Measurements from ENCODE around the gene ACOT9. TPM values are rescaled to one million over a fixed set of nuclear protein-coding genes. Genes with fewer than 3 reads are reported as not detected.

The ACOT9 gene
- total RNA-seq, 4 donors from 2014 or later = 46.3 to 63.8 (median 52.3) TPM

DNA sequence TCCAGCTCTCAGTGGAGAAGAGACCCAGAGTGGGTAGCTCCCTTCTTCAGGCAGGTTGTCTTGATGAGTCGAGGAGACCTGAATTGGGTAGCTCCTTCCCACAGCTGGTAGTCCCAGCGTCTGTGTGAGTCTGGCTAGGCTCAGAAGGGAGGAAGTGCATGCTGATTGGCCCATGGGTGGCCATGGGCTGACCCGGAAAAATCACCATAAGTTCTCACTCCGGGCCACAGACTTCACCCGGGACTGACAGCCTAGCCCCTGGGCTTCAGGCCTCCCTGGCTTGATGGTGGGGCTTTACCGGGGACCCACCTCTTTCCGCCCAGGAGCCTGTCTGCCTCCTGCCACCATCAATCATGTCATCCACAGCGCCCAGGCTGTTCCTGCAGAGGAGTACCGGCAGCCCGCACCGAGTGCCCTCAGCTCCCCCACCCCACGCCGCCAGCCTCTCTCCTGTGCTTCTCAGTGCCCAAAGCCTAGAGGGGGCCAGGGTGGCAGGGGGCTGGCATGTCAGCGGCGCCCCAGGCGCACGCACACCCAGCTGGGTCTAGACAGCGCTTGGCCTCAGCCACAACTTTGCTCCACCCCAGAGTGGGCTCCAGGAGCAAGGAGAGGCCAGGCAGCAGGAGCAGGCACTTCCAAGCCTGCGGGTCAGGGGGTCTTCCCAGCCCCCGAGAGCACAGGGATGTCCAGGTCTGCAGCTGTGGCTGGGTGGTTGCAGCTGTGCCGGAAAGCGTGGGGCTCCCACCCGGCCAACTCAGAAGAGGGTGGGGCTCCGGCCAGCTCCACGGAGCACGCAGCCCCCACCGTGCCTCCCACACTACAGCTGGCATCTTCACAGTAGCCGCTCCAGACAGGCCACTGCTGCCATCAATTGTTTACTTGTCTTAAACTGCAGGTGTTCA, 23.8 kb upstream of the ACOT9 start:
- no peaks in the 10 kb centered on the region for H3K36me3 ChIP-seq
- H3K4me1 ChIP-seq = no peaks in the 10 kb centered on the region
- H3K27me3 ChIP-seq = no peaks in the 10 kb centered on the region
- intact Hi-C loops (cut with DNase I) = no loop called here
- H3K9me3 ChIP-seq = peaks cover 0 to 5% (median 0%) of the 10 kb centered on the region in 4 donors
- H3K4me3 ChIP-seq = peak overlapping the region in 1 of 4 donors; percentile 54
- WGBS = 71% methylated on average over 16 of the region's 28 CpGs
- no peak for DNase-seq (ENCODE audit: extremely low spot score)
- H3K27ac ChIP-seq (replicated peaks in 1 of 4) = peak overlapping the region in 1 of 4 donors; percentile 61
- TF ChIP-seq POLR2AphosphoS5 (IDR thresholded peaks at IDR 0.05) = no peak
- TF ChIP-seq, protein P1, sequence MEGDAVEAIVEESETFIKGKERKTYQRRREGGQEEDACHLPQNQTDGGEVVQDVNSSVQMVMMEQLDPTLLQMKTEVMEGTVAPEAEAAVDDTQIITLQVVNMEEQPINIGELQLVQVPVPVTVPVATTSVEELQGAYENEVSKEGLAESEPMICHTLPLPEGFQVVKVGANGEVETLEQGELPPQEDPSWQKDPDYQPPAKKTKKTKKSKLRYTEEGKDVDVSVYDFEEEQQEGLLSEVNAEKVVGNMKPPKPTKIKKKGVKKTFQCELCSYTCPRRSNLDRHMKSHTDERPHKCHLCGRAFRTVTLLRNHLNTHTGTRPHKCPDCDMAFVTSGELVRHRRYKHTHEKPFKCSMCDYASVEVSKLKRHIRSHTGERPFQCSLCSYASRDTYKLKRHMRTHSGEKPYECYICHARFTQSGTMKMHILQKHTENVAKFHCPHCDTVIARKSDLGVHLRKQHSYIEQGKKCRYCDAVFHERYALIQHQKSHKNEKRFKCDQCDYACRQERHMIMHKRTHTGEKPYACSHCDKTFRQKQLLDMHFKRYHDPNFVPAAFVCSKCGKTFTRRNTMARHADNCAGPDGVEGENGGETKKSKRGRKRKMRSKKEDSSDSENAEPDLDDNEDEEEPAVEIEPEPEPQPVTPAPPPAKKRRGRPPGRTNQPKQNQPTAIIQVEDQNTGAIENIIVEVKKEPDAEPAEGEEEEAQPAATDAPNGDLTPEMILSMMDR (IDR thresholded peaks at IDR 0.05) = no peak

DNA sequence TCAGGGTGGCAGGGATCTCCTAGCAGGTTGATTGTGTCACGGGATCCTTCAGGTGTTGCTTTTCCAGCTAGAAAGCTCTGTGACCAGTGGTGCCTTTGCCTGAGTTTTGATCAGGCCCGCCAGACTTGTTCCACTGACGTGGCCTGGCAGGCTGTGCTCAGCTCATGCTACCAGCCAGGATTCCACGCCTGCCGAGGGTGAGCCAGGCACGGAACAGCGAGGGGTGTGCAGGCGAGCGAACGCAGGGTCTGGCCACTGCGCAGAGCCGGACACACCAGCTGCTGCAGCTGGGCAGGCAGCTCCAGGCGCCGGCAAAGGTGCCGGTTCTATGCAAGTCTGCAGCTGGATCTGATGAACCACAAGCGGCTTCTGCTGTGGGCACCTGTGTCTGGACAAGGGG, 22.8 kb upstream of the ACOT9 start:
- no peak overlapping the region for H3K4me3 ChIP-seq
- no peaks in the 10 kb centered on the region for H3K4me1 ChIP-seq
- no peaks in the 10 kb centered on the region for H3K27me3 ChIP-seq
- TF ChIP-seq EP300 (IDR thresholded peaks at IDR 0.05) = no peak
- no peak for TF ChIP-seq POLR2AphosphoS5 (IDR thresholded peaks at IDR 0.05)
- TF ChIP-seq, protein P1 (IDR thresholded peaks at IDR 0.05) = no peak
- TF ChIP-seq POLR2A (IDR thresholded peaks at IDR 0.05; ENCODE audit: low read depth) = no peak
- H3K27ac ChIP-seq (replicated peaks in 1 of 4) = no peak overlapping the region
- WGBS = 95% methylated on average over 4 of the region's 16 CpGs
- H3K36me3 ChIP-seq = no peaks in the 10 kb centered on the region
- H3K9me3 ChIP-seq = peaks cover 0 to 5% (median 0%) of the 10 kb centered on the region in 4 donors
- intact Hi-C loops (cut with DNase I) = no loop called here
- no peak for DNase-seq (ENCODE audit: extremely low spot score)

DNA sequence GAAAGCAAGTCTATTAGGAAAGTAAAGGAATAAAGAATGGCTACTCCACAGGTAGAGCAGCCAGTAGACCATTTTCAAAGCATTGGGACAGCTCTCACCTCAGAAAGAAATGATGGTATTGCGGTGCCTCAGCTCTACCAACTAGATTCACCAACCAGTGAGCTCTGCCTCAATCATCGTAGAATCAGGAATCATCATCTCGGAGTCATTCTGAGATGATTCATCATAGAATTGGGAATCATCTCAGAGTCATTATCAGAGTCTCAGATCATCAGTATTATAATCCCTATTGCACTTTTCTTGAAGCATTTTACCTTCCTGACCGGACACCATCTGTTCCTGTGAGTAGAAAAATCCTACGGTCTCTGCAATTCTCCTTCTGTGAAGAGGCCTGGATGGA, 22.4 kb upstream of the ACOT9 start:
- Histone ChIP-seq H3K36me3 (no peaks in the 10 kb centered on the region), H3K27me3 (no peaks in the 10 kb centered on the region), H3K27ac (replicated peaks in 1 of 4) (no peak overlapping the region), H3K9me3 (peaks cover 0 to 5% (median 0%) of the 10 kb centered on the region in 4 donors), H3K4me3 (no peak overlapping the region), H3K4me1 (no peaks in the 10 kb centered on the region)
- 95% methylated on average over 5 of the region's 5 CpGs for WGBS
- no peak for DNase-seq (ENCODE audit: extremely low spot score)
- no peak for TF ChIP-seq EP300 (IDR thresholded peaks at IDR 0.05)
- TF ChIP-seq, protein P1 (IDR thresholded peaks at IDR 0.05) = no peak
- TF ChIP-seq POLR2AphosphoS5 (IDR thresholded peaks at IDR 0.05) = no peak
- TF ChIP-seq POLR2A (IDR thresholded peaks at IDR 0.05; ENCODE audit: low read depth) = no peak
- intact Hi-C loops (cut with DNase I) = no loop called here

DNA sequence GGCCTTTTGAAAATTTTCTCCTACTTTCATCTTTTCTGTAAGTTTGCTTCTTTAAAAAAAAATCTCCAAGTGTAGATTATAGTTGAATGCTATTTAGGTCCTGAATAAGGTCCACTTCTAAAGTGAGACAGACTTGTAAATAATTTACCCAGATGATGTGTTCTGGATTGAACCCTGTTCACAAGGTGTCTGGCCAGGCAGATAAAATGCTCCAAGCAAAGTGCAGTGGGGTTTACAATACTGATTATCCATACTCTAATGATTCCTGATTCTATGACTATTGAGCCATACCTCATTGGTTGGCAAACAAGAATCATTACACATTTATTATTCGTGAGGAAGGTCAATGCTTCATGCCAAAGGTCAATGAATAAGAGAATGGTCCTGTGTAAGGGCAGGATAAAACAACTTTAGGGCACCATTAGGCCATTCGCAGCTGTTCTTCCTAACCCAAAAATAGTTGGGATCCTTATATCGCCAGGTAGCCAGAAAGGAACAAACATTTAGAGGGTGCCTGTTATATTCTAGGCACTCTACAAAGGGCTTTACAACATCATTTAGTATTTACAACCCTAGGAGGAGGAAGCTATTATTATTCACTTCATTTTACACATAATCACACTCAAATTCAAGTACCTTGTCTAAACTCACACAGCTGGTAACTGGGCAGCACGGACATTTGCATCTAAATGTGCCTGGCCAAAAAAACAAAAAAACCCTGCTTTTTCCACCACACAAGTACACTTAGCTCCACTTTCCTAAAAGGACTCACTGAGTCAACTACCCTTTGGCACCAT, 21.3 kb upstream of the ACOT9 start:
- Histone ChIP-seq H3K4me1 (no peaks in the 10 kb centered on the region), H3K9me3 (peaks cover 0 to 5% (median 0%) of the 10 kb centered on the region in 4 donors), H3K36me3 (no peaks in the 10 kb centered on the region), H3K27ac (replicated peaks in 1 of 4) (no peak overlapping the region), H3K4me3 (no peak overlapping the region), H3K27me3 (no peaks in the 10 kb centered on the region)
- TF ChIP-seq, protein P1 (IDR thresholded peaks at IDR 0.05) = no peak
- intact Hi-C loops (cut with DNase I) = no loop called here
- 73% methylated on average over 4 of the region's 4 CpGs for WGBS
- no peak for DNase-seq (ENCODE audit: extremely low spot score)

Measured in esophagus muscularis mucosa (tissue), 4 donors.